Left cardiac atrium (tissue), 4 donors: ENCODE measurements around the gene CIB4. TPM values are rescaled to one million over a fixed set of nuclear protein-coding genes. Genes with fewer than 3 reads are reported as not detected.

Source experiments
- ATAC-seq, 2 donors: fragments of 200-7000 bp; cut with Tn5 transposase; one replicate each; pipeline ENCODE4 v1.9.1; 2020; ENCODE audit warnings: mild to moderate bottlenecking in 2 of 2, moderate library complexity in 2 of 2
- DNase-seq: peaks from one replicate; pipeline ENCODE4 v3.0.0-alpha.2; 2020
- intact Hi-C, 2 donors: fragments of 100-400 bp; cut with DNase I; formaldehyde crosslinking; loops; one replicate each; pipeline versions ENCODE4 v1.14.1 to v1.15.1; 2022 to 2023
- total RNA-seq, 2 donors: library from RNA; stranded (reverse); fragmentation: NEBNext Ultra II Directional; extraction: Animal tissue kit (Norgen Biotek cat#: 25700); gene quantifications; one replicate each; pipeline ENCODE4 v1.2.1, GENCODE V29; 2021
- donor health status: DM: no; HTN: yes; CAD: no.
- donor health status: DM: no; HTN: yes; CAD: no; lungs with severe emphysema.
- donor health status: DM: yes; HTN: yes; CAD: no.
- donor health status: Dilated cardiomyopathy.

Gene CIB4
- total RNA-seq, 2 donors from 2014 or later, result 0.44 TPM; not detected in 1

GRCh38 chr2:26613241-26614215 lies 27.6 kb downstream of the CIB4 start:
- DNase-seq (no peak), ATAC-seq (peak; percentile 50 to 60)
- intact Hi-C loops, result no loop called here

GRCh38 chr2:26612522-26613240 lies 28.5 kb downstream of the CIB4 start:
- DNase-seq (peak; percentile 53), ATAC-seq (peak; percentile 50 to 53)
- intact Hi-C loops, result no loop called here

GRCh38 chr2:26612034-26612433 lies 29.1 kb downstream of the CIB4 start:
- intact Hi-C loops, result no loop called here

GRCh38 chr2:26610504-26611335 lies 30.4 kb downstream of the CIB4 start:
- DNase-seq (no peak), ATAC-seq (no peak)
- intact Hi-C loops, result no loop called here

More at GRCh38 chr2:26612034-26612433, 29.1 kb downstream of the CIB4 start:
- DNase-seq (no peak), ATAC-seq (no peak)

GRCh38 chr2:26609839-26610277 lies 31.3 kb downstream of the CIB4 start:
- no peak for DNase-seq
- no peak for ATAC-seq
- intact Hi-C loops, result loop anchor here in 1 of 2 donors (5.0 kb wide), 1 partner anchor 72 kb away; no protein-coding TSS in a partner anchor

- DNase-seq, result no peak
- ATAC-seq, result no peak
- intact Hi-C loops, result loop anchor here in 1 of 2 donors (5.0 kb wide), 1 partner anchor 73 kb away; no protein-coding TSS in a partner anchor
Measured at GRCh38 chr2:26609205-26609631, 31.9 kb downstream of the CIB4 start.

- ATAC-seq, result no peak
- DNase-seq, result no peak
- intact Hi-C loops, result loop anchor here in 1 of 2 donors (5.0 kb wide), 1 partner anchor 74 kb away; no protein-coding TSS in a partner anchor
Measured at GRCh38 chr2:26608557-26608956, 32.6 kb downstream of the CIB4 start.

GRCh38 chr2:26607698-26608097 lies 33.5 kb downstream of the CIB4 start:
- DNase-seq (no peak), ATAC-seq (no peak)
- intact Hi-C loops, result loop anchor here in 1 of 2 donors (5.0 kb wide), 1 partner anchor 75 kb away; no protein-coding TSS in a partner anchor

- ATAC-seq (no peak), DNase-seq (no peak)
- intact Hi-C loops, result loop anchor here in 1 of 2 donors (5.0 kb wide), 1 partner anchor 75 kb away; no protein-coding TSS in a partner anchor
Measured at GRCh38 chr2:26606847-26607190, 34.3 kb downstream of the CIB4 start.

- ATAC-seq, result no peak
- intact Hi-C loops, result loop anchor here (1.0 to 5.0 kb wide), 3 partner anchors 76 to 139 kb away; no protein-coding TSS in a partner anchor
- DNase-seq, result no peak
Measured at GRCh38 chr2:26605999-26606846, 34.9 kb downstream of the CIB4 start.

GRCh38 chr2:26605195-26605998 lies 35.8 kb downstream of the CIB4 start:
- ATAC-seq, result peak; percentile 64 to 72
- intact Hi-C loops, result loop anchor here (1.0 to 5.0 kb wide), 3 partner anchors 77 to 140 kb away; no protein-coding TSS in a partner anchor
- no peak for DNase-seq

GRCh38 chr2:26602575-26602974 lies 38.6 kb downstream of the CIB4 start:
- ATAC-seq (no peak), DNase-seq (no peak)
- intact Hi-C loops, result no loop called here

- no peak for DNase-seq
- intact Hi-C loops, result no loop called here
- no peak for ATAC-seq
Measured at GRCh38 chr2:26599387-26599786, 41.8 kb downstream of the CIB4 start.

GRCh38 chr2:26598996-26599373 lies 42.2 kb downstream of the CIB4 start:
- intact Hi-C loops, result no loop called here
- no peak for ATAC-seq
- DNase-seq, result no peak

GRCh38 chr2:26598336-26598995 lies 42.7 kb downstream of the CIB4 start:
- DNase-seq (no peak), ATAC-seq (no peak)
- intact Hi-C loops, result no loop called here

GRCh38 chr2:26597197-26597596 lies 44.0 kb downstream of the CIB4 start:
- DNase-seq (no peak), ATAC-seq (no peak)
- intact Hi-C loops, result no loop called here

GRCh38 chr2:26595146-26595545 lies 46.0 kb downstream of the CIB4 start:
- intact Hi-C loops, result no loop called here
- ATAC-seq, result no peak
- peak; percentile 1 for DNase-seq
